Lower leg skin (tissue), 4 donors: ENCODE data around the gene P2RX1. TPM values are rescaled to one million over a fixed set of nuclear protein-coding genes. Genes with fewer than 3 reads are reported as not detected.
"Not testable (repeated sequence)": the region's sequence is repeated elsewhere in the genome, so short reads cannot be mapped to it uniquely, and the experiment has no call there.

ENCODE experiments used
- DNase-seq, 2 donors: peaks; one replicate each; pipeline ENCODE4 v3.0.0-alpha.2; 2019; ENCODE audit warnings: low spot score in 2 of 2
- H3K4me3 ChIP-seq: fragments of 200-600 bp; sonication (generic); 2 replicates; pipeline ENCODE4 v1.5.1; 2017; ENCODE audit warnings: mild to moderate bottlenecking, low read depth; ENCODE audit not compliant: poor library complexity, severe bottlenecking
- CTCF ChIP-seq, 3 donors: fragments of 450-650 bp; IDR thresholded peaks; one replicate each; pipeline ENCODE4 v1.5.1; 2016; ENCODE audit warnings: antibody characterized with exemption in 3 of 3, mild to moderate bottlenecking in 3 of 3, moderate library complexity in 2 of 3
- POLR2A ChIP-seq, 2 donors: fragments of 450-650 bp; IDR thresholded peaks; one replicate each; pipeline ENCODE4 v1.6.1; 2016 to 2017; ENCODE audit warnings: antibody characterized with exemption in 2 of 2, mild to moderate bottlenecking in 1 of 2, moderate library complexity in 1 of 2
- WGBS, 2 donors: methylation state at CpG; one replicate each; pipeline ENCODE4 v1.1.5; 2018; 5-methylcytosine and 5-hydroxymethylcytosine counted together
- intact Hi-C: fragments of 100-400 bp; cut with DNase I; formaldehyde crosslinking; loops from one replicate; pipeline ENCODE4 v1.15.0; 2023; ENCODE audit warnings: low total_unique reads
- total RNA-seq, 4 donors: library from RNA; depleted of rRNA; stranded (reverse); fragments of >200 nt; gene quantifications; one replicate each; pipeline ENCODE4 v1.1.0, GENCODE V29; 2016

Gene P2RX1
- total RNA-seq, 4 donors from 2014 or later, result 0.56 to 5.0 (median 1.0) TPM

- no peak for DNase-seq
- TF ChIP-seq POLR2A (IDR thresholded peaks at IDR 0.05), result no peak
- TF ChIP-seq CTCF (IDR thresholded peaks at IDR 0.05), result no peak
- WGBS, 2 donors, result 89 to 95% methylated on average over 11 to 12 of the region's 12 CpGs
- intact Hi-C loops, result no loop called here
- H3K4me3 ChIP-seq, result no peak overlapping the region
These were observed 34.3 kb upstream of the P2RX1 start for GRCh38 chr17:3950584-3950983.

GRCh38 chr17:3949418-3949817, 33.2 kb upstream of the P2RX1 start:
- WGBS, 2 donors, result 84 to 87% methylated on average over 3 of the region's 3 CpGs
- intact Hi-C loops, result no loop called here
- H3K4me3 ChIP-seq, result no peak overlapping the region
- TF ChIP-seq CTCF (IDR thresholded peaks at IDR 0.05) (no peak), POLR2A (IDR thresholded peaks at IDR 0.05) (no peak)
- no peak for DNase-seq

GRCh38 chr17:3948551-3948950, 32.3 kb upstream of the P2RX1 start:
- intact Hi-C loops, DNase-seq, H3K4me3 ChIP-seq: not testable (repeated sequence)
- WGBS, 2 donors, result 89 to 93% methylated on average over 3 of the region's 3 CpGs

- 94 to 97% methylated on average over 36 to 43 of the region's 43 CpGs for WGBS, 2 donors
- DNase-seq, result no peak
- TF ChIP-seq POLR2A (IDR thresholded peaks at IDR 0.05), result no peak
- TF ChIP-seq CTCF (IDR thresholded peaks at IDR 0.05), result no peak
- intact Hi-C loops, result no loop called here
- H3K4me3 ChIP-seq, result no peak overlapping the region
These were observed 31.1 kb upstream of the P2RX1 start for GRCh38 chr17:3947318-3947810.

- intact Hi-C loops, result no loop called here
- 41 to 60% methylated on average over 5 of the region's 5 CpGs for WGBS, 2 donors
- H3K4me3 ChIP-seq, result no peak overlapping the region
- DNase-seq, result no peak
- no peak for TF ChIP-seq POLR2A (IDR thresholded peaks at IDR 0.05)
- no peak for TF ChIP-seq CTCF (IDR thresholded peaks at IDR 0.05)
These were observed 30.5 kb upstream of the P2RX1 start for GRCh38 chr17:3946711-3947235.

- TF ChIP-seq CTCF (IDR thresholded peaks at IDR 0.05), result no peak
- no peak for TF ChIP-seq POLR2A (IDR thresholded peaks at IDR 0.05)
- intact Hi-C loops, result no loop called here
- DNase-seq, result no peak
- WGBS, 2 donors, result 26 to 36% methylated on average over 36 to 45 of the region's 68 CpGs
- H3K4me3 ChIP-seq, result no peak overlapping the region
These were observed 28.5 kb upstream of the P2RX1 start for GRCh38 chr17:3944485-3945388.
